H9 (cell line): ENCODE data around the gene CHMP2A. TPM values are rescaled to one million over a fixed set of nuclear protein-coding genes. Genes with fewer than 3 reads are reported as not detected.
"Not testable (repeated sequence)": the region's sequence is repeated elsewhere in the genome, so short reads cannot be mapped to it uniquely, and the experiment has no call there.

ENCODE experiments used
- DNase-seq: peaks from one replicate; pipeline ENCODE4 v3.0.0-alpha.2; 2017
- H2AFZ ChIP-seq: one replicate; pipeline ENCODE4 v1.6.1; 2013; ENCODE audit warnings: mild to moderate bottlenecking, low read length, control low read depth, moderate library complexity
- H2AK5ac ChIP-seq: 2 replicates; pipeline ENCODE4 v1.6.1; 2013; ENCODE audit warnings: low read length, control low read depth, mixed read lengths; ENCODE audit not compliant: insufficient read length
- H2BK120ac ChIP-seq: one replicate; pipeline ENCODE4 v1.6.1; 2013; ENCODE audit warnings: low read depth, mild to moderate bottlenecking, low read length, control low read depth, inconsistent platforms; ENCODE audit not compliant: poor library complexity, severe bottlenecking
- H2BK12ac ChIP-seq: 2 replicates; pipeline ENCODE4 v1.6.1; 2013; ENCODE audit warnings: low read length, control low read depth, mixed read lengths, low read depth; ENCODE audit not compliant: insufficient read length
- H2BK15ac ChIP-seq: 2 replicates; pipeline ENCODE4 v1.6.1; 2013; ENCODE audit warnings: low read depth, low read length, control low read depth
- H2BK20ac ChIP-seq: one replicate; pipeline ENCODE4 v1.6.1; 2013; ENCODE audit warnings: low read depth, mild to moderate bottlenecking, low read length, control low read depth, inconsistent platforms; ENCODE audit not compliant: poor library complexity, severe bottlenecking
- H2BK5ac ChIP-seq: 2 replicates; pipeline ENCODE4 v1.6.1; 2013; ENCODE audit warnings: low read length, control low read depth, mixed read lengths; ENCODE audit not compliant: insufficient read length
- H3K14ac ChIP-seq: 2 replicates; pipeline ENCODE4 v1.6.1; 2013; ENCODE audit warnings: low read length, control low read depth; ENCODE audit not compliant: insufficient read depth
- H3K18ac ChIP-seq: 2 replicates; pipeline ENCODE4 v1.6.1; 2013; ENCODE audit warnings: low read depth, mild to moderate bottlenecking, mixed read lengths, low read length, control low read depth; ENCODE audit not compliant: insufficient read length
- H3K23ac ChIP-seq: 2 replicates; pipeline ENCODE4 v1.6.1; 2013; ENCODE audit warnings: low read length, control low read depth, mixed read lengths, low read depth; ENCODE audit not compliant: insufficient read length
- H3K23me2 ChIP-seq: 2 replicates; pipeline ENCODE4 v1.6.1; 2013; ENCODE audit warnings: low read depth, mild to moderate bottlenecking, mixed read lengths, low read length, control low read depth; ENCODE audit not compliant: insufficient read length, poor library complexity, severe bottlenecking
- H3K27ac ChIP-seq: 2 replicates; pipeline ENCODE4 v1.5.1; 2013; ENCODE audit warnings: low read length, control low read depth, mixed read lengths, low read depth; ENCODE audit not compliant: insufficient read length
- H3K27me3 ChIP-seq: 2 replicates; pipeline ENCODE4 v1.6.1; 2013; ENCODE audit warnings: low read length, control low read depth, inconsistent platforms; ENCODE audit not compliant: insufficient read depth
- H3K4ac ChIP-seq: 2 replicates; pipeline ENCODE4 v1.6.1; 2013; ENCODE audit warnings: low read depth, mild to moderate bottlenecking, control low read depth, inconsistent platforms, low read length, moderate library complexity
- H3K4me1 ChIP-seq: 2 replicates; pipeline ENCODE4 v1.6.1; 2013; ENCODE audit warnings: low read length, control low read depth, inconsistent platforms; ENCODE audit not compliant: insufficient read depth
- H3K4me2 ChIP-seq: 2 replicates; pipeline ENCODE4 v1.6.1; 2013; ENCODE audit warnings: low read length, control low read depth, mixed read lengths; ENCODE audit not compliant: insufficient read length, insufficient read depth
- H3K56ac ChIP-seq: 2 replicates; pipeline ENCODE4 v1.6.1; 2013; ENCODE audit warnings: low read depth, mild to moderate bottlenecking, mixed read lengths, low read length, control low read depth; ENCODE audit not compliant: insufficient read length
- H3K79me1 ChIP-seq: 2 replicates; pipeline ENCODE4 v1.6.1; 2013; ENCODE audit warnings: low read depth, mild to moderate bottlenecking, moderate library complexity, low read length, control low read depth, inconsistent platforms; ENCODE audit not compliant: insufficient read depth, poor library complexity, severe bottlenecking
- H3K79me2 ChIP-seq: 2 replicates; pipeline ENCODE4 v1.6.1; 2013; ENCODE audit warnings: low read length, control low read depth, inconsistent platforms; ENCODE audit not compliant: insufficient read depth
- H3K9ac ChIP-seq: 2 replicates; pipeline ENCODE4 v1.6.1; 2013; ENCODE audit warnings: low read length, control low read depth, mixed read lengths; ENCODE audit not compliant: insufficient read length; ENCODE audit errors: extremely low read depth
- H3K9me3 ChIP-seq: one replicate; pipeline ENCODE4 v1.6.1; 2013; ENCODE audit warnings: low read depth, low read length, inconsistent platforms; ENCODE audit not compliant: control insufficient read depth
- H3T11ph ChIP-seq: one replicate; pipeline ENCODE4 v1.6.1; 2013; ENCODE audit warnings: mild to moderate bottlenecking, low read length, control low read depth, inconsistent platforms
- H4K20me1 ChIP-seq: one replicate; pipeline ENCODE4 v1.6.1; 2013; ENCODE audit not compliant: control insufficient read depth, insufficient read length, insufficient read depth
- H4K5ac ChIP-seq: 2 replicates; pipeline ENCODE4 v1.6.1; 2013; ENCODE audit warnings: low read depth, mild to moderate bottlenecking, mixed read lengths, low read length, control low read depth; ENCODE audit not compliant: insufficient read length
- H4K8ac ChIP-seq: replicated peaks from 2 replicates; pipeline ENCODE4 v1.6.1; 2013; ENCODE audit warnings: low read length, control low read depth, mixed read lengths, low read depth; ENCODE audit not compliant: insufficient read length
- H4K91ac ChIP-seq: 2 replicates; pipeline ENCODE4 v1.6.1; 2013; ENCODE audit warnings: low read depth, mild to moderate bottlenecking, moderate library complexity, mixed read lengths, low read length, control low read depth; ENCODE audit not compliant: insufficient read length
- H3K27ac Mint-ChIP-seq, 3 experiments: 2 replicates in 2 of 3; 3 replicates in 1 of 3; pipeline ENCODE4 v1.8.0; 2020 to 2021; ENCODE audit warnings: mixed read lengths in 3 of 3, mild to moderate bottlenecking in 1 of 3, moderate library complexity in 1 of 3
- H3K27me3 Mint-ChIP-seq: 2 replicates; pipeline ENCODE4 v1.8.0; 2021; ENCODE audit warnings: low read depth, mild to moderate bottlenecking, moderate library complexity, mixed read lengths
- H3K36me3 Mint-ChIP-seq, 3 experiments: 2 replicates in 2 of 3; 3 replicates in 1 of 3; pipeline ENCODE4 v1.8.0; 2020 to 2021; ENCODE audit warnings: low read depth in 3 of 3, mixed read lengths in 3 of 3; ENCODE audit not compliant: insufficient read depth in 1 of 3
- H3K4me1 Mint-ChIP-seq, 2 experiments: 2 replicates each; pipeline ENCODE4 v1.8.0; 2020; ENCODE audit warnings: mixed read lengths in 2 of 2
- H3K4me3 Mint-ChIP-seq, 2 experiments: 2 replicates in 1 of 2; 3 replicates in 1 of 2; pipeline ENCODE4 v1.8.0; 2020 to 2021; ENCODE audit warnings: mild to moderate bottlenecking in 2 of 2, mixed read lengths in 2 of 2, moderate library complexity in 1 of 2
- H3K9me3 Mint-ChIP-seq, 2 experiments: 2 replicates in 1 of 2; 3 replicates in 1 of 2; pipeline ENCODE4 v1.8.0; 2020; ENCODE audit warnings: mild to moderate bottlenecking in 2 of 2, mixed read lengths in 2 of 2, moderate library complexity in 1 of 2
- CTCF ChIP-seq: fragments of 200-600 bp; sonication (generic); conservative IDR thresholded peaks from 3 replicates; pipeline ENCODE4 v1.8.0; 2021; ENCODE audit warnings: antibody characterized with exemption, mild to moderate bottlenecking
- WGBS: extraction: QIAGEN DNeasy Blood & Tissue Kit; methylation state at CpG from one replicate; pipeline ENCODE4 v1.1.7; 2013; ENCODE audit warnings: missing lambda C conversion rate, low lambda C conversion rate, mixed read lengths; ENCODE audit not compliant: insufficient read length; ENCODE audit errors: extremely low coverage; 5-methylcytosine and 5-hydroxymethylcytosine counted together
- total RNA-seq: library from RNA; stranded (reverse); gene quantifications from 2 replicates; pipeline ENCODE4 v1.2.1, GENCODE V29; 2021

Gene CHMP2A
- total RNA-seq, 1 experiment from 2014 or later = 109 TPM

GRCh38 chr19:58509731-58510083 lies 45.2 kb downstream of the CHMP2A start:
- WGBS = no CpG with 5 or more reads among the region's 11 CpGs
- H3K27me3 Mint-ChIP-seq = peaks cover 11% of the 10 kb centered on the region

GRCh38 chr19:58507602-58508223 lies 47.2 kb downstream of the CHMP2A start:
- H3K23me2 ChIP-seq, H2BK15ac ChIP-seq, H3K79me2 ChIP-seq, H2AFZ ChIP-seq, H2AK5ac ChIP-seq, H3K4me1 Mint-ChIP-seq, H3K56ac ChIP-seq, H4K8ac ChIP-seq, H3K9me3 ChIP-seq, H3K79me1 ChIP-seq, H3T11ph ChIP-seq, H3K4me1 ChIP-seq, H3K14ac ChIP-seq, H3K27me3 ChIP-seq, H2BK120ac ChIP-seq, H2BK20ac ChIP-seq, H4K91ac ChIP-seq, H3K36me3 Mint-ChIP-seq, H4K5ac ChIP-seq, H3K23ac ChIP-seq, H2BK12ac ChIP-seq, DNase-seq, H3K4me2 ChIP-seq, H3K27ac Mint-ChIP-seq, H3K4ac ChIP-seq, H3K27ac ChIP-seq, H4K20me1 ChIP-seq, H3K18ac ChIP-seq, H3K9ac ChIP-seq, H2BK5ac ChIP-seq: not testable (repeated sequence)
- peak overlapping the region in 1 of 2 experiments; percentile 2; a peak in 2 of 5 replicates for H3K4me3 Mint-ChIP-seq
- peaks cover 12% of the 10 kb centered on the region for H3K27me3 Mint-ChIP-seq
- WGBS = no CpG with 5 or more reads among the region's 8 CpGs
- peaks cover 11 to 14% of the 10 kb centered on the region in 2 experiments for H3K9me3 Mint-ChIP-seq

More at GRCh38 chr19:58509731-58510083, 45.2 kb downstream of the CHMP2A start:
- peaks cover 4 to 6% of the 10 kb centered on the region in 2 experiments for H3K4me1 Mint-ChIP-seq
- no peak overlapping the region for H2AK5ac ChIP-seq
- H2BK20ac ChIP-seq = no peak overlapping the region
- H4K91ac ChIP-seq = no peak overlapping the region
- no peak overlapping the region for H3K14ac ChIP-seq
- no peak overlapping the region for H3K9ac ChIP-seq
- no peaks in the 10 kb centered on the region for H4K20me1 ChIP-seq
- no peak overlapping the region for H2BK5ac ChIP-seq
- H3K27me3 ChIP-seq = no peaks in the 10 kb centered on the region
- no peaks in the 10 kb centered on the region for H3K4me1 ChIP-seq
- H2BK12ac ChIP-seq = no peak overlapping the region
- no peaks in the 10 kb centered on the region for H3K79me2 ChIP-seq
- no peak overlapping the region for H3K4ac ChIP-seq
- no peak overlapping the region for H4K5ac ChIP-seq
- no peak for TF ChIP-seq CTCF
- no peak overlapping the region for H2AFZ ChIP-seq
- no peak overlapping the region for H3K4me2 ChIP-seq
- H3K9me3 Mint-ChIP-seq = peaks cover 8 to 14% of the 10 kb centered on the region in 2 experiments
- H3K4me3 Mint-ChIP-seq = no peak overlapping the region
- no peak overlapping the region for H3K27ac Mint-ChIP-seq
- no peak overlapping the region for H4K8ac ChIP-seq
- H3K27ac ChIP-seq = no peak overlapping the region
- H3K18ac ChIP-seq = no peak overlapping the region
- peaks cover 4% of the 10 kb centered on the region for H3K23me2 ChIP-seq
- peaks cover 0 to 5% (median 5%) of the 10 kb centered on the region in 3 experiments; a peak in 6 of 7 replicates for H3K36me3 Mint-ChIP-seq
- no peak overlapping the region for H2BK120ac ChIP-seq
- H3T11ph ChIP-seq = no peak overlapping the region
- H3K56ac ChIP-seq = no peak overlapping the region
- DNase-seq = no peak
- no peaks in the 10 kb centered on the region for H3K79me1 ChIP-seq
- H3K9me3 ChIP-seq = no peaks in the 10 kb centered on the region
- H3K23ac ChIP-seq = no peak overlapping the region
- H2BK15ac ChIP-seq = no peak overlapping the region
